Gastrocnemius medialis (tissue), 4 donors: Measurements from ENCODE around the gene CCL28. TPM values are rescaled to one million over a fixed set of nuclear protein-coding genes. Genes with fewer than 3 reads are reported as not detected.

Experiments used
- ATAC-seq, 2 donors: fragments of 150-250 bp; one replicate each; pipeline ENCODE4 v1.9.1; 2016
- DNase-seq, 2 donors: peaks; one replicate each; pipeline ENCODE4 v3.0.0-alpha.2; 2019
- H3K27ac ChIP-seq, 4 donors: fragments of 200-600 bp; sonication (generic); 1 replicate in 1 of 4; 2 replicates in 3 of 4; pipeline ENCODE4 v1.5.1; 2016 to 2018; ENCODE audit warnings: mild to moderate bottlenecking in 2 of 4, moderate library complexity in 1 of 4
- H3K27me3 ChIP-seq, 3 donors: fragments of 200-600 bp; sonication (generic) in 2 of 3; 1 replicate in 1 of 3; 2 replicates in 2 of 3; pipeline versions ENCODE4 v1.5.1 to v1.6.0; 2016 to 2019; ENCODE audit warnings: mild to moderate bottlenecking in 1 of 3, moderate library complexity in 1 of 3
- H3K36me3 ChIP-seq, 2 donors: fragments of 200-600 bp; sonication (generic) in 1 of 2; one replicate each; pipeline ENCODE4 v1.5.1; 2017 to 2018
- H3K4me1 ChIP-seq, 2 donors: fragments of 200-600 bp; sonication (generic) in 1 of 2; one replicate each; pipeline ENCODE4 v1.5.1; 2016 to 2017; ENCODE audit warnings: mild to moderate bottlenecking in 2 of 2
- H3K4me3 ChIP-seq, 4 donors: fragments of 200-600 bp; sonication (generic) in 3 of 4; 1 replicate in 1 of 4; 2 replicates in 3 of 4; pipeline ENCODE4 v1.5.1; 2016 to 2019; ENCODE audit warnings: mild to moderate bottlenecking in 2 of 4
- H3K9me3 ChIP-seq, 3 donors: fragments of 200-600 bp; sonication (generic) in 2 of 3; 1 replicate in 1 of 3; 2 replicates in 2 of 3; pipeline ENCODE4 v1.5.1; 2016 to 2019
- POLR2A ChIP-seq, 2 donors: fragments of 450-650 bp; IDR thresholded peaks; one replicate each; pipeline ENCODE4 v1.6.1; 2017; ENCODE audit warnings: antibody characterized with exemption in 2 of 2, mild to moderate bottlenecking in 2 of 2, moderate library complexity in 2 of 2
- in situ Hi-C, 4 donors: fragments of 200-750 bp; cut with MboI; loops; one replicate each; pipeline versions ENCODE4 v1.15.0 to v1.8.0; 2017; ENCODE audit warnings: low sequenced_read_pairs in 4 of 4
- intact Hi-C: fragments of 100-400 bp; cut with DNase I; formaldehyde crosslinking; loops from one replicate; pipeline ENCODE4 v1.15.1; 2023; ENCODE audit warnings: low total_unique reads
- total RNA-seq, 4 donors: library from RNA; depleted of rRNA; stranded (reverse); fragments of >200 nt; gene quantifications; one replicate each; pipeline versions ENCODE4 v1.1.0 to v1.2.3, GENCODE V29; 2016
- TF ChIP-seq, protein P1 (sequence below), 5 experiments: fragments of 450-650 bp in 3 of 5; fragments of 200-600 bp in 2 of 5; sonication (generic) in 2 of 5; IDR thresholded peaks in 4 of 5; conservative IDR thresholded peaks in 1 of 5; 1 replicate in 4 of 5; 2 replicates in 1 of 5; pipeline ENCODE4 v1.5.1; 2016 to 2019; ENCODE audit warnings: antibody characterized with exemption in 5 of 5, mild to moderate bottlenecking in 3 of 5, moderate library complexity in 3 of 5

CCL28 gene
- total RNA-seq, 4 donors from 2014 or later: 0.16 to 0.25 (median 0.19) TPM; not detected in 1

DNA sequence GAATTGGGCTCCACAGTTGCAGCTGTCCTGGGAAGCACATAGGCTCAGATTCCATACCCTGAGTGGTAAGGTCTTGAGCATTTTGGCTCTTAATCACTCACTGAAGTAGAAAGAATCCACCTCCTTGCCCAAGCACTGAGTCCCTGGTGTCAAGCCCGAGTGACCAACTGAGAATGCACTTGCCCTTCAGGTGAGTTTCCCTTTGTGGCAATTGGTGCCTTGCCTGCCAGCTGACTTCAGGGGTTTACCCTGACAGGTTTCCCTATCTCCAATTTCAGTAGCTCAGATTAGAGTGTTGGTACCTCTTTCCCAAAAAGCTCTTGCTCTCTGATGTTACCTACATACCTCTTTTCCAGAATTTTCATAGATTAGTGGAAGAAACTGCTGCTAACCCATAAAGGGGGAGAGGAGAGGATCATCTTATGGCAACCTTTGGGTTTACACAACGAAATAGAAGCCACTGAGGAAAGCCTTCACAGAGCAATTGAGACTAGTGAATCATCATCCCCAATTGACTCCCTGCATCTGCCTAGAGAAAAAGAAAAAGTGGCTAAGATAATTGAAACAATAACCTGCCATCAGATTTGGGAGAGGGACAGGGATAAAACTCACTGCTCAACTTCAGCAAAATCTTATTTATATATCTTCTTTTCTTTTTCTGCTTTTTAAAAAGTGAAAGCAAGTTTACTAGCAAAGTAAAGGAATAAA lies 48.6 kb downstream of the CCL28 start:
- DNase-seq (no peak), ATAC-seq (no peak)
- Histone ChIP-seq H3K27me3 (no peaks in the 10 kb centered on the region), H3K4me3 (no peak overlapping the region), H3K4me1 (no peaks in the 10 kb centered on the region), H3K27ac (no peak overlapping the region), H3K36me3 (no peaks in the 10 kb centered on the region), H3K9me3 (peaks cover 0 to 8% (median 0%) of the 10 kb centered on the region in 3 donors)
- intact Hi-C loops: no loop called here
- TF ChIP-seq POLR2A (IDR thresholded peaks at IDR 0.05): no peak
- TF ChIP-seq, protein P1, sequence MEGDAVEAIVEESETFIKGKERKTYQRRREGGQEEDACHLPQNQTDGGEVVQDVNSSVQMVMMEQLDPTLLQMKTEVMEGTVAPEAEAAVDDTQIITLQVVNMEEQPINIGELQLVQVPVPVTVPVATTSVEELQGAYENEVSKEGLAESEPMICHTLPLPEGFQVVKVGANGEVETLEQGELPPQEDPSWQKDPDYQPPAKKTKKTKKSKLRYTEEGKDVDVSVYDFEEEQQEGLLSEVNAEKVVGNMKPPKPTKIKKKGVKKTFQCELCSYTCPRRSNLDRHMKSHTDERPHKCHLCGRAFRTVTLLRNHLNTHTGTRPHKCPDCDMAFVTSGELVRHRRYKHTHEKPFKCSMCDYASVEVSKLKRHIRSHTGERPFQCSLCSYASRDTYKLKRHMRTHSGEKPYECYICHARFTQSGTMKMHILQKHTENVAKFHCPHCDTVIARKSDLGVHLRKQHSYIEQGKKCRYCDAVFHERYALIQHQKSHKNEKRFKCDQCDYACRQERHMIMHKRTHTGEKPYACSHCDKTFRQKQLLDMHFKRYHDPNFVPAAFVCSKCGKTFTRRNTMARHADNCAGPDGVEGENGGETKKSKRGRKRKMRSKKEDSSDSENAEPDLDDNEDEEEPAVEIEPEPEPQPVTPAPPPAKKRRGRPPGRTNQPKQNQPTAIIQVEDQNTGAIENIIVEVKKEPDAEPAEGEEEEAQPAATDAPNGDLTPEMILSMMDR (IDR thresholded peaks at IDR 0.05 in 4 of 5, conservative IDR thresholded peaks at IDR 0.05 in 1 of 5): no peak
- in situ Hi-C loops: no loop called here

DNA sequence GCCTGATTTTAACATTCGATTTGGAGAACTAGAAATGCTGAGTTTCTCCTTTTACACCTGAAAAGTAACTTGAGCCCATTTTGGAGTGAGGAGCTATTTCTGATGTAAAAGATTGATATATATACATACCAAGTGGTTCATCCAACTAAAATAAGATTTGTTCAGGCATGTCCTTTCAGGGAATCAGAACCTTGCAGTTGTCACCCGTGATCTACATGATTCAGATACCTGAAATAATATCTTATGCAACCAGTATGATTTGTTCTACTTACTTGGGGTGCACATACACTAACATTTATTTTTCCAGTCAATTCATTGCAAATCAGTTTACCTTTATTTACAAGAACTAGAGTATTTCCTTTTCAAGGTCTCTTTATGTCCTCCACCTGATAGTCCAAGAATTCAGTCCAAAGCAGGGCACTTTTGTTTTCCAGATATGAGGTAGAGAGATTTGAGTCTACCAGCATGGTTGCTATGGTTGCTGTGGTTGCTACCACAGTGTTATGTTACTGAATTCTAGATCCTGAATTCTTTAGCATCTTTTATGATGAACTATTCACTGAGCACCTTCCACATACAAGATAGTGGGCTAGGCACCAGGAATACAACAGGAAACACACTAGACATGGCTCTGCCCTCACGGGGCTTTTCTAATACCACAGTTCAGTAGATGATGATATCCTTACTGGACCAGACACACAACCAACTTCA lies 49.3 kb downstream of the CCL28 start:
- intact Hi-C loops: no loop called here
- in situ Hi-C loops: no loop called here
- no peaks in the 10 kb centered on the region for H3K27me3 ChIP-seq
- DNase-seq (no peak), ATAC-seq (no peak)
- no peak for TF ChIP-seq POLR2A (IDR thresholded peaks at IDR 0.05)
- TF ChIP-seq, protein P1 (IDR thresholded peaks at IDR 0.05 in 4 of 5, conservative IDR thresholded peaks at IDR 0.05 in 1 of 5): no peak
- H3K4me3 ChIP-seq: no peak overlapping the region
- no peaks in the 10 kb centered on the region for H3K4me1 ChIP-seq
- H3K36me3 ChIP-seq: no peaks in the 10 kb centered on the region
- no peak overlapping the region for H3K27ac ChIP-seq
- H3K9me3 ChIP-seq: peaks cover 0 to 8% (median 0%) of the 10 kb centered on the region in 3 donors

DNA sequence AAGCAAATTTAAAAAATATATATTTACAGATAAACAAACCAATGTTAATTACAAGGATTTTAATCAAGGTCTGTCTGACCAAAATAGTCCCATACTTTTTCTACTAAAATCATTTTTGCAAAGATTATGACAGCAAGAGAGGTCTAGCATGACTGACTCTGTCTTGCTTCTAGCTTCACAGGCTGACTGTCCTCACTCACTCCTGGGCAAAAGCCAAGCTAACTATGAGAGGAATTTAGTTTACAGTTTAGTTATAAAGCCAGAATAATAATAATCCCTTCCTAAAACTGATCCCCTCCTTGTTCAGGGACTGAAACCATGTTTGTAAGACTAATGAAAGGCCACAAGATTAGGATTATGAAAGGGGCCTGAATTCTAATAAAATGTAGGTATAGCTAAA lies 53.5 kb downstream of the CCL28 start:
- ATAC-seq: no peak
- H3K27ac ChIP-seq: no peak overlapping the region
- TF ChIP-seq POLR2A (IDR thresholded peaks at IDR 0.05): no peak
- TF ChIP-seq, protein P1 (IDR thresholded peaks at IDR 0.05 in 4 of 5, conservative IDR thresholded peaks at IDR 0.05 in 1 of 5): no peak

DNA sequence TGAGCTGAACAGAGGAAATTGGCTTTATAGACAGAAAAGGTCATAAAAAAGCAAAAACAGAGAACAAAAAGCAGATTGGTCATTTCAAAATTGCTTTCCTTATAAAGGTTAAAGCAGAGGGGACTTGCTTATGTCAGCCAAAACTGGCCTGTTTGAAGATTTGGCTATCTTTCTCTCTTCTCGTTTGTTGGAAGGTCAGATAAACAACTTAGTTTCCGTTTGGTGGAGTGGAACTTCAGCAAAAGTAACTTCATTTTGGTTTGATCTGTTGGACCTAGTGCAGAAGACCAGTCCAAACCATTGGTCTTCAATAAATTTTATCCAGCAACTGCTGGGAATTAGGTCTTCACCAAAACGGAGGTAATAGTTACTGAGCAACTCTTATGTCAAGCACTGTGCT lies 53.9 kb downstream of the CCL28 start:
- DNase-seq (no peak), ATAC-seq (no peak)
- intact Hi-C loops: no loop called here
- Histone ChIP-seq H3K36me3 (no peaks in the 10 kb centered on the region), H3K4me1 (no peaks in the 10 kb centered on the region), H3K27ac (no peak overlapping the region), H3K9me3 (peaks cover 0 to 8% (median 0%) of the 10 kb centered on the region in 3 donors), H3K27me3 (no peaks in the 10 kb centered on the region), H3K4me3 (no peak overlapping the region)
- TF ChIP-seq, protein P1 (IDR thresholded peaks at IDR 0.05 in 4 of 5, conservative IDR thresholded peaks at IDR 0.05 in 1 of 5): no peak
- in situ Hi-C loops: no loop called here

More for the DNA sequence above, 53.5 kb downstream of the CCL28 start:
- in situ Hi-C loops (no loop called here), intact Hi-C loops (no loop called here)
- Histone ChIP-seq H3K9me3 (peaks cover 0 to 8% (median 0%) of the 10 kb centered on the region in 3 donors), H3K36me3 (no peaks in the 10 kb centered on the region), H3K27me3 (no peaks in the 10 kb centered on the region), H3K4me1 (no peaks in the 10 kb centered on the region), H3K4me3 (no peak overlapping the region)
- DNase-seq: no peak
